Breast epithelium (tissue), 4 donors: ENCODE measurements around the gene POLR3H. TPM values are rescaled to one million over a fixed set of nuclear protein-coding genes. Genes with fewer than 3 reads are reported as not detected.

Source experiments
- DNase-seq, 2 donors: peaks; one replicate each; pipeline ENCODE4 v3.0.0-alpha.2; 2019; ENCODE audit warnings: low spot score in 2 of 2
- H3K27ac ChIP-seq, 2 donors: fragments of 200-600 bp; sonication (generic) in 1 of 2; one replicate each; pipeline ENCODE4 v1.5.1; 2016 to 2019; ENCODE audit warnings: mild to moderate bottlenecking in 1 of 2
- H3K27me3 ChIP-seq, 2 donors: fragments of 200-600 bp; sonication (generic) in 1 of 2; one replicate each; pipeline versions ENCODE4 v1.5.1 to v1.6.0; 2017 to 2019; ENCODE audit warnings: control low read depth in 1 of 2, mild to moderate bottlenecking in 1 of 2
- H3K36me3 ChIP-seq: fragments of 200-600 bp; one replicate; pipeline ENCODE4 v1.5.1; 2019
- H3K4me1 ChIP-seq, 2 donors: fragments of 200-600 bp; sonication (generic); one replicate each; pipeline ENCODE4 v1.5.1; 2016 to 2019; ENCODE audit warnings: control low read depth in 1 of 2
- H3K4me3 ChIP-seq, 3 donors: fragments of 200-600 bp; sonication (generic); 1 replicate in 2 of 3; 2 replicates in 1 of 3; pipeline ENCODE4 v1.5.1; 2016 to 2019; ENCODE audit warnings: mild to moderate bottlenecking in 3 of 3, moderate library complexity in 2 of 3
- H3K9me3 ChIP-seq, 2 donors: fragments of 200-600 bp; sonication (generic) in 1 of 2; one replicate each; pipeline ENCODE4 v1.5.1; 2016 to 2019; ENCODE audit warnings: control low read depth in 1 of 2
- CTCF ChIP-seq, 3 donors: fragments of 450-650 bp; IDR thresholded peaks; one replicate each; pipeline ENCODE4 v1.5.1; 2016 to 2017; ENCODE audit warnings: antibody characterized with exemption in 3 of 3, mild to moderate bottlenecking in 3 of 3, moderate library complexity in 3 of 3
- POLR2A ChIP-seq: fragments of 450-650 bp; IDR thresholded peaks from one replicate; pipeline ENCODE4 v1.6.1; 2016; ENCODE audit warnings: antibody characterized with exemption, mild to moderate bottlenecking, moderate library complexity
- POLR2AphosphoS5 ChIP-seq, 3 donors: sonication (generic); formaldehyde crosslinking; IDR thresholded peaks; one replicate each; pipeline ENCODE4 v1.6.1; 2017; ENCODE audit warnings: antibody characterized with exemption in 3 of 3
- intact Hi-C: fragments of 100-400 bp; cut with DNase I; formaldehyde crosslinking; loops from one replicate; pipeline ENCODE4 v1.15.1; 2023; ENCODE audit warnings: low total_unique reads
- total RNA-seq, 3 donors: library from RNA; depleted of rRNA; stranded (reverse); fragments of >200 nt; gene quantifications; one replicate each; pipeline ENCODE4 v1.1.0, GENCODE V29; 2016

POLR3H gene
- total RNA-seq, 3 donors from 2014 or later, result 18.2 to 26.5 (median 20.2) TPM

DNA sequence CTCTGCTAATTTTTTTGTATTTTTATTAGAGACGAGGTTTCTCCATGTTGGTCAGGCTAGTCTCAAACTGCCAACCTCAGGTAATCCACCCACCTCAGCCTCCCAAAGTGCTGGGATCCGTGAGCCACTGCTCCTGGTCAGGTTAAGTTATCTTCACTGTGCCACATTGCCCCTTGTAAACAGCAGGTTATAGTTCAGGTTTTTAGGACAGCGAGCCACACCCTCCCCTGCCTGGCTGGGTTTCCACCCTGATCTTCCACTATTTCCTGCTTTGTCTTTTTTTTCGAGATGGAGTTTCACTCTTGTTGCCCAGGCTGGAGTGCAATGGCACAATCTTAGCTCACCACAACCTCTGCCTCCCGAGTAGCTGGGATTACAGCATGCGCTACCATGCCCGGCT lies 59.2 kb downstream of the POLR3H start:
- peak overlapping the region; percentile 41 to 52 for H3K27ac ChIP-seq
- no peaks in the 10 kb centered on the region for H3K27me3 ChIP-seq
- H3K4me1 ChIP-seq, result peaks cover 0 to 16% of the 10 kb centered on the region in 2 donors
- TF ChIP-seq POLR2AphosphoS5 (IDR thresholded peaks at IDR 0.05), result no peak
- no peak for TF ChIP-seq POLR2A
- no peak for TF ChIP-seq CTCF (IDR thresholded peaks at IDR 0.05)
- intact Hi-C loops, result no loop called here
- H3K4me3 ChIP-seq, result no peak overlapping the region
- DNase-seq, result no peak
- H3K36me3 ChIP-seq, result no peaks in the 10 kb centered on the region
- no peaks in the 10 kb centered on the region for H3K9me3 ChIP-seq

DNA sequence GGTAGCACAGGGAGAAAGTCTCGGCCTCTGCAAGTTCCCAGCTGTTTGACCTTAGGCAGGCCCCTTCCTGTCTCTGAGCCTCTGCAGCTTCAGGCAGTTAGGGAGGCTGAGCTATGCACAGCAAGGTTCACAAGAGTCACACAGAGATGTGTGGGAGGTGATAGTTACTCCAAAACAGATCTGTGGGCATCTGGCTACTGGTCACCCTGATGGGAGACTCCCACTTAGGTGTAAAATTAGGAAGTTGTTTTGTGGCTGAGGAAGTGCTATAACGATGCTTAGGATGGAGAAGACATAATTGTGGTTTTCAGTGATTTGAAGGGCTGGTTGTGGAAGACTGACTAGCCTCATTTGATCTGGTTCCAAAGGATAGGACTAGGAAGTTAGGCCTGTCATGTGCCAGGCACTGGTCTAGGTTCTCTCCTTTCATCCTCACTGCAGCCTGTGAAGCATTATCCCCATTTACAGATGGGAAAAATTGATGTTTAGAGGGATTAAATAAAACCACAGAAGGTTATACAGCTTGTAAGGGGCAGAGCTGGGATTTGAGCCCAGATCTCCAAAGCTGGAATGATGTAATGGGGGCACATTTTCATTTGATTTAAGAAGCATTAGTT lies 61.8 kb downstream of the POLR3H start:
- DNase-seq, result no peak
- peaks cover 0 to 22% of the 10 kb centered on the region in 2 donors for H3K4me1 ChIP-seq
- no peaks in the 10 kb centered on the region for H3K27me3 ChIP-seq
- H3K27ac ChIP-seq, result peak overlapping the region; percentile 78 to 82
- no peak for TF ChIP-seq POLR2A
- TF ChIP-seq CTCF (IDR thresholded peaks at IDR 0.05), result no peak
- no peak for TF ChIP-seq POLR2AphosphoS5 (IDR thresholded peaks at IDR 0.05)
- H3K9me3 ChIP-seq, result no peaks in the 10 kb centered on the region
- intact Hi-C loops, result no loop called here
- H3K36me3 ChIP-seq, result no peaks in the 10 kb centered on the region
- H3K4me3 ChIP-seq, result no peak overlapping the region

GRCh38 chr22:41481925-41482318 lies 62.3 kb downstream of the POLR3H start:
- Histone ChIP-seq H3K27ac (peak overlapping the region; percentile 78 to 82), H3K4me3 (no peak overlapping the region), H3K27me3 (no peaks in the 10 kb centered on the region), H3K4me1 (peaks cover 0 to 22% of the 10 kb centered on the region in 2 donors), H3K9me3 (no peaks in the 10 kb centered on the region), H3K36me3 (no peaks in the 10 kb centered on the region)
- TF ChIP-seq CTCF (IDR thresholded peaks at IDR 0.05), result no peak
- no peak for TF ChIP-seq POLR2A
- intact Hi-C loops, result no loop called here
- DNase-seq, result no peak

GRCh38 chr22:41481131-41481830 lies 63.0 kb downstream of the POLR3H start:
- peak; percentile 42 to 58 for DNase-seq
- H3K27me3 ChIP-seq, result no peaks in the 10 kb centered on the region
- no peaks in the 10 kb centered on the region for H3K9me3 ChIP-seq
- intact Hi-C loops, result no loop called here
- H3K27ac ChIP-seq, result peak overlapping the region; percentile 78 to 82
- H3K4me3 ChIP-seq, result no peak overlapping the region
- no peak for TF ChIP-seq CTCF (IDR thresholded peaks at IDR 0.05)
- H3K4me1 ChIP-seq, result peaks cover 0 to 22% of the 10 kb centered on the region in 2 donors
- no peaks in the 10 kb centered on the region for H3K36me3 ChIP-seq

- TF ChIP-seq CTCF (IDR thresholded peaks at IDR 0.05) (no peak), POLR2AphosphoS5 (IDR thresholded peaks at IDR 0.05) (no peak), POLR2A (no peak)
- Histone ChIP-seq H3K36me3 (no peaks in the 10 kb centered on the region), H3K9me3 (no peaks in the 10 kb centered on the region), H3K27ac (peak overlapping the region; percentile 78 to 82), H3K27me3 (no peaks in the 10 kb centered on the region), H3K4me3 (no peak overlapping the region), H3K4me1 (peaks cover 0 to 22% of the 10 kb centered on the region in 2 donors)
- intact Hi-C loops, result no loop called here
- no peak for DNase-seq
Measured at GRCh38 chr22:41480397-41480735, 63.9 kb downstream of the POLR3H start.
